HCT116 (cell line): ENCODE results near the gene ARHGAP42. TPM values are rescaled to one million over a fixed set of nuclear protein-coding genes. Genes with fewer than 3 reads are reported as not detected.

Experiments used
- ATAC-seq: fragments of 200-7000 bp; cut with Tn5 transposase; 2 replicates; pipeline ENCODE4 v1.9.1; 2020; ENCODE audit warnings: mild to moderate bottlenecking, moderate library complexity
- BruUV-seq: library from RNA; stranded (reverse); fragments of 400-500 nt; replicated peaks from 2 replicates; lab custom pipeline; 2021; lab: Mats Ljungman, UMichigan
- CTCF ChIA-PET: fragments of 300-600 bp; sonication (Branson Sonifier 250); formaldehyde crosslinking; loops from one replicate; lab custom pipeline; 2021; ENCODE audit warnings: antibody characterized with exemption; lab: Charles Lee
- POLR2A ChIA-PET: fragments of 300-600, 350-600 bp; sonication (Branson Sonifier 250); formaldehyde crosslinking; loops from one replicate; lab custom pipeline; 2021; ENCODE audit warnings: antibody characterized with exemption; lab: Charles Lee
- RAD21 ChIA-PET, 2 experiments: fragments of 300-600 bp; sonication (Branson Sonifier 250); formaldehyde crosslinking; loops; one replicate each; lab custom pipeline; 2023; ENCODE audit warnings: low total read pairs in 2 of 2; ENCODE audit not compliant: uncharacterized antibody in 2 of 2, unreplicated experiment in 2 of 2, low non-redundant PET in 1 of 2; lab: Charles Lee
- DNase-seq: peaks from one replicate; pipeline ENCODE4 v3.0.0-alpha.2; 2010; ENCODE audit warnings: low read depth, low spot score
- H2AFZ ChIP-seq: fragments of 200-600 bp; shearing (Covaris generic), sonication (generic); 2 replicates; pipeline ENCODE4 v1.6.1; 2017; ENCODE audit warnings: low read depth, mixed run types, mixed read lengths, antibody characterized with exemption, low read length; ENCODE audit not compliant: poor library complexity, severe bottlenecking
- H3K27ac ChIP-seq: 2 replicates; pipeline ENCODE4 v1.5.1; 2012; ENCODE audit warnings: low read depth, low read length
- H3K27me3 ChIP-seq: fragments of 200-600 bp; sonication (generic); 2 replicates; pipeline ENCODE4 v1.6.1; 2016; ENCODE audit warnings: mixed run types, low read length, mixed read lengths; ENCODE audit not compliant: insufficient read depth
- H3K36me3 ChIP-seq, 2 experiments: fragments of 200-500 bp in 1 of 2; fragments of 200-600 bp in 1 of 2; sonication (Bioruptor generic) in 1 of 2; sonication (generic) in 1 of 2; 2 replicates each; pipeline versions ENCODE4 v1.5.1 to v1.6.1; 2014 to 2016; ENCODE audit warnings: low read length in 2 of 2, inconsistent platforms in 1 of 2, mixed read lengths in 1 of 2, mixed run types in 1 of 2; ENCODE audit not compliant: insufficient read depth in 2 of 2, control insufficient read depth in 1 of 2
- H3K4me1 ChIP-seq, 2 experiments: fragments of 200-600 bp in 1 of 2; sonication (generic) in 1 of 2; 2 replicates each; pipeline versions ENCODE4 v1.5.1 to v1.6.1; 2012 to 2017; ENCODE audit warnings: low read length in 2 of 2, inconsistent platforms in 1 of 2, mild to moderate bottlenecking in 1 of 2, mixed read lengths in 1 of 2, mixed run types in 1 of 2, moderate library complexity in 1 of 2; ENCODE audit not compliant: insufficient read depth in 2 of 2, control insufficient read depth in 1 of 2
- H3K4me2 ChIP-seq: fragments of 200-600 bp; sonication (generic); 2 replicates; pipeline ENCODE4 v1.6.1; 2017; ENCODE audit warnings: mixed run types, low read length, mixed read lengths
- H3K4me3 ChIP-seq, 2 experiments: fragments of 200-600 bp in 1 of 2; sonication (generic) in 1 of 2; replicated peaks in 1 of 2; 2 replicates each; pipeline ENCODE4 v1.5.1; 2011 to 2016; ENCODE audit warnings: low read length in 2 of 2, control low read depth in 1 of 2, low read depth in 1 of 2, mild to moderate bottlenecking in 1 of 2, mixed read lengths in 1 of 2, mixed run types in 1 of 2
- H3K79me2 ChIP-seq: fragments of 200-600 bp; sonication (generic); 2 replicates; pipeline ENCODE4 v1.6.1; 2017; ENCODE audit warnings: mild to moderate bottlenecking, mixed run types, low read length, moderate library complexity, mixed read lengths; ENCODE audit not compliant: insufficient read depth
- H3K9ac ChIP-seq: fragments of 200-600 bp; sonication (generic); 2 replicates; pipeline ENCODE4 v1.6.1; 2016; ENCODE audit warnings: low read length, mixed read lengths
- H3K9me2 ChIP-seq: fragments of 200-600 bp; sonication (generic), shearing (Covaris generic); 2 replicates; pipeline ENCODE4 v1.6.1; 2017; ENCODE audit warnings: mixed run types, mild to moderate bottlenecking, moderate library complexity; ENCODE audit not compliant: insufficient read depth
- H3K9me3 ChIP-seq, 2 experiments: fragments of 200-500 bp in 1 of 2; fragments of 200-600 bp in 1 of 2; sonication (Bioruptor generic) in 1 of 2; sonication (generic) in 1 of 2; 2 replicates each; pipeline ENCODE4 v1.6.1; 2014 to 2017; ENCODE audit warnings: low read length in 2 of 2, mixed read lengths in 2 of 2, inconsistent platforms in 1 of 2, low read depth in 1 of 2, mild to moderate bottlenecking in 1 of 2, mixed run types in 1 of 2, moderate library complexity in 1 of 2; ENCODE audit not compliant: control insufficient read depth in 1 of 2, insufficient read depth in 1 of 2
- H4K20me1 ChIP-seq: fragments of 200-600 bp; sonication (generic), shearing (Covaris generic); 2 replicates; pipeline ENCODE4 v1.6.1; 2017; ENCODE audit warnings: mixed run types, mild to moderate bottlenecking, moderate library complexity; ENCODE audit not compliant: insufficient read depth
- CBX3 ChIP-seq: IDR thresholded peaks from 2 replicates; pipeline ENCODE4 v1.6.1; 2012; ENCODE audit warnings: low read depth
- CEBPB ChIP-seq: IDR thresholded peaks from 2 replicates; pipeline ENCODE4 v1.6.1; 2012; ENCODE audit warnings: low read depth
- ELF1 ChIP-seq: IDR thresholded peaks from 2 replicates; pipeline ENCODE4 v1.6.1; 2012; ENCODE audit warnings: low read depth, borderline replicate concordance
- EZH2 ChIP-seq: fragments of 200-600 bp; sonication (generic); IDR thresholded peaks from 2 replicates; pipeline ENCODE4 v1.6.1; 2017; ENCODE audit warnings: antibody characterized with exemption, mixed run types
- EZH2phosphoT487 ChIP-seq: fragments of 200-600 bp; IDR thresholded peaks from 2 replicates; pipeline ENCODE4 v1.6.1; 2018; ENCODE audit warnings: antibody characterized with exemption, borderline replicate concordance
- FOSL1 ChIP-seq: IDR thresholded peaks from 2 replicates; pipeline ENCODE4 v1.6.1; 2012; ENCODE audit warnings: low read depth
- POLR2A ChIP-seq: IDR thresholded peaks from 2 replicates; pipeline ENCODE4 v1.7.0; 2011; ENCODE audit warnings: borderline replicate concordance; ENCODE audit not compliant: insufficient read depth, insufficient read length; ENCODE audit errors: extremely low read depth
- POLR2AphosphoS5 ChIP-seq: IDR thresholded peaks from 2 replicates; pipeline ENCODE4 v1.6.1; 2011; ENCODE audit warnings: mild to moderate bottlenecking, low read depth, low read length, moderate library complexity
- RAD21 ChIP-seq: IDR thresholded peaks from 2 replicates; pipeline ENCODE4 v1.6.1; 2012; ENCODE audit warnings: low read depth, mild to moderate bottlenecking
- SIN3A ChIP-seq: IDR thresholded peaks from 2 replicates; pipeline ENCODE4 v1.6.1; 2012; ENCODE audit warnings: low read depth
- SP1 ChIP-seq: IDR thresholded peaks from 2 replicates; pipeline ENCODE4 v1.6.1; 2012; ENCODE audit warnings: low read depth
- TCF7L2 ChIP-seq: IDR thresholded peaks from 2 replicates; pipeline ENCODE4 v1.7.0; 2011; ENCODE audit warnings: borderline replicate concordance, inconsistent platforms; ENCODE audit not compliant: insufficient read depth, insufficient read length; ENCODE audit errors: extremely low read depth
- YY1 ChIP-seq: IDR thresholded peaks from 2 replicates; pipeline ENCODE4 v1.6.1; 2011; ENCODE audit warnings: low read length, low read depth, moderate library complexity, mild to moderate bottlenecking; ENCODE audit not compliant: insufficient replicate concordance; ENCODE audit errors: extremely low read depth
- ZNF274 ChIP-seq: fragments of 200-500 bp; sonication (Bioruptor generic); IDR thresholded peaks from 2 replicates; pipeline ENCODE4 v1.6.1; 2014; ENCODE audit warnings: mild to moderate bottlenecking, low read depth, low read length, inconsistent platforms
- intact Hi-C: fragments of 100-400 bp; cut with micrococcal nuclease; formaldehyde crosslinking; loops from 2 replicates; pipeline ENCODE4 v1.10.0; 2022
- total RNA-seq: library from RNA; stranded (reverse); gene quantifications from one replicate; pipeline ENCODE4 v1.2.1, GENCODE V29; 2021; ENCODE audit not compliant: unreplicated experiment
- TF ChIP-seq, protein P1 (sequence below): IDR thresholded peaks from 2 replicates; pipeline ENCODE4 v1.6.1; 2012
- TF ChIP-seq, protein P2 (sequence below), 3 experiments: fragments of 200-600 bp in 1 of 3; sonication (generic) in 1 of 3; IDR thresholded peaks in 2 of 3; conservative IDR thresholded peaks in 1 of 3; 2 replicates each; pipeline ENCODE4 v1.5.1; 2012 to 2017; ENCODE audit warnings: low read depth in 2 of 3, low read length in 2 of 3, antibody characterized with exemption in 1 of 3, borderline replicate concordance in 1 of 3, control low read depth in 1 of 3, mild to moderate bottlenecking in 1 of 3, mixed read lengths in 1 of 3, mixed run types in 1 of 3, moderate library complexity in 1 of 3; ENCODE audit not compliant: insufficient read depth in 1 of 3
- TF ChIP-seq, protein P3 (sequence below): IDR thresholded peaks from 2 replicates; pipeline ENCODE4 v1.6.1; 2012; ENCODE audit warnings: low read depth

ARHGAP42 gene
- total RNA-seq, 1 experiment from 2014 or later, result 12.3 TPM

DNA sequence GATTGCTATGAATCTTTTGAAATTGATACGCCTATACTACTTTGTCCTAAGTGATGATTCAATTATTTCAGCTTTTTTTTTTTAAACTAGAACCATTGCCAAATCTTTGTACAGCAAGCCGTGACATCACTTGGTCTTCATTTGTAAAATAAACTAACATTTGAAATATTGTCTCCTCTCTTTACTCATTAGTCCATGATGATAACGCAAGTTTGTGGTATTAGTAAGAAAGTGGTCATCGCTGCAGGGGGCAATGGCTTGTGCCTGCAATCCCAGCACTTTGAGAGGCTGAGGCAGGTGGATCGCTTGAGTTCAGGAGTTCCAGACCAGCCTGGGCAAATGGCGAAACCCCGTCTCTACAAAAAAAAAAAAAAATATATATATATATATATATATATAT is 12.9 kb upstream of the ARHGAP42 start:
- H3K9me3 ChIP-seq, result no peaks in the 10 kb centered on the region
- H3K27ac ChIP-seq, result no peak overlapping the region
- no peak overlapping the region for H2AFZ ChIP-seq
- no peak overlapping the region for H3K4me3 ChIP-seq
- TF ChIP-seq POLR2AphosphoS5, result no peak
- TF ChIP-seq CBX3, result no peak
- no peak for TF ChIP-seq ZNF274
- TF ChIP-seq SIN3A, result no peak
- no peak for TF ChIP-seq EZH2phosphoT487
- TF ChIP-seq, protein P1, sequence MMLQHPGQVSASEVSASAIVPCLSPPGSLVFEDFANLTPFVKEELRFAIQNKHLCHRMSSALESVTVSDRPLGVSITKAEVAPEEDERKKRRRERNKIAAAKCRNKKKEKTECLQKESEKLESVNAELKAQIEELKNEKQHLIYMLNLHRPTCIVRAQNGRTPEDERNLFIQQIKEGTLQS, result no peak
- TF ChIP-seq, protein P2, sequence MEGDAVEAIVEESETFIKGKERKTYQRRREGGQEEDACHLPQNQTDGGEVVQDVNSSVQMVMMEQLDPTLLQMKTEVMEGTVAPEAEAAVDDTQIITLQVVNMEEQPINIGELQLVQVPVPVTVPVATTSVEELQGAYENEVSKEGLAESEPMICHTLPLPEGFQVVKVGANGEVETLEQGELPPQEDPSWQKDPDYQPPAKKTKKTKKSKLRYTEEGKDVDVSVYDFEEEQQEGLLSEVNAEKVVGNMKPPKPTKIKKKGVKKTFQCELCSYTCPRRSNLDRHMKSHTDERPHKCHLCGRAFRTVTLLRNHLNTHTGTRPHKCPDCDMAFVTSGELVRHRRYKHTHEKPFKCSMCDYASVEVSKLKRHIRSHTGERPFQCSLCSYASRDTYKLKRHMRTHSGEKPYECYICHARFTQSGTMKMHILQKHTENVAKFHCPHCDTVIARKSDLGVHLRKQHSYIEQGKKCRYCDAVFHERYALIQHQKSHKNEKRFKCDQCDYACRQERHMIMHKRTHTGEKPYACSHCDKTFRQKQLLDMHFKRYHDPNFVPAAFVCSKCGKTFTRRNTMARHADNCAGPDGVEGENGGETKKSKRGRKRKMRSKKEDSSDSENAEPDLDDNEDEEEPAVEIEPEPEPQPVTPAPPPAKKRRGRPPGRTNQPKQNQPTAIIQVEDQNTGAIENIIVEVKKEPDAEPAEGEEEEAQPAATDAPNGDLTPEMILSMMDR (IDR thresholded peaks at IDR 0.05 in 2 of 3, conservative IDR thresholded peaks at IDR 0.05 in 1 of 3; ENCODE audit: borderline replicate concordance in 1 of 3, insufficient read depth in 1 of 3, low read depth in 2 of 3, low read length in 2 of 3), result no peak
- TF ChIP-seq CEBPB, result no peak
- TF ChIP-seq ELF1, result no peak
- TF ChIP-seq SP1, result no peak
- TF ChIP-seq FOSL1, result no peak
- TF ChIP-seq EZH2, result no peak
- no peak for TF ChIP-seq POLR2A
- TF ChIP-seq RAD21, result no peak
- TF ChIP-seq TCF7L2, result no peak
- TF ChIP-seq, protein P3, sequence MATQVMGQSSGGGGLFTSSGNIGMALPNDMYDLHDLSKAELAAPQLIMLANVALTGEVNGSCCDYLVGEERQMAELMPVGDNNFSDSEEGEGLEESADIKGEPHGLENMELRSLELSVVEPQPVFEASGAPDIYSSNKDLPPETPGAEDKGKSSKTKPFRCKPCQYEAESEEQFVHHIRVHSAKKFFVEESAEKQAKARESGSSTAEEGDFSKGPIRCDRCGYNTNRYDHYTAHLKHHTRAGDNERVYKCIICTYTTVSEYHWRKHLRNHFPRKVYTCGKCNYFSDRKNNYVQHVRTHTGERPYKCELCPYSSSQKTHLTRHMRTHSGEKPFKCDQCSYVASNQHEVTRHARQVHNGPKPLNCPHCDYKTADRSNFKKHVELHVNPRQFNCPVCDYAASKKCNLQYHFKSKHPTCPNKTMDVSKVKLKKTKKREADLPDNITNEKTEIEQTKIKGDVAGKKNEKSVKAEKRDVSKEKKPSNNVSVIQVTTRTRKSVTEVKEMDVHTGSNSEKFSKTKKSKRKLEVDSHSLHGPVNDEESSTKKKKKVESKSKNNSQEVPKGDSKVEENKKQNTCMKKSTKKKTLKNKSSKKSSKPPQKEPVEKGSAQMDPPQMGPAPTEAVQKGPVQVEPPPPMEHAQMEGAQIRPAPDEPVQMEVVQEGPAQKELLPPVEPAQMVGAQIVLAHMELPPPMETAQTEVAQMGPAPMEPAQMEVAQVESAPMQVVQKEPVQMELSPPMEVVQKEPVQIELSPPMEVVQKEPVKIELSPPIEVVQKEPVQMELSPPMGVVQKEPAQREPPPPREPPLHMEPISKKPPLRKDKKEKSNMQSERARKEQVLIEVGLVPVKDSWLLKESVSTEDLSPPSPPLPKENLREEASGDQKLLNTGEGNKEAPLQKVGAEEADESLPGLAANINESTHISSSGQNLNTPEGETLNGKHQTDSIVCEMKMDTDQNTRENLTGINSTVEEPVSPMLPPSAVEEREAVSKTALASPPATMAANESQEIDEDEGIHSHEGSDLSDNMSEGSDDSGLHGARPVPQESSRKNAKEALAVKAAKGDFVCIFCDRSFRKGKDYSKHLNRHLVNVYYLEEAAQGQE, result no peak
- no peak for TF ChIP-seq YY1
- TF ChIP-seq, all 23 proteins: peak for 0
- H3K79me2 ChIP-seq, result no peaks in the 10 kb centered on the region
- no peaks in the 10 kb centered on the region for H3K4me1 ChIP-seq
- no peaks in the 10 kb centered on the region for H3K27me3 ChIP-seq
- no peak overlapping the region for H3K4me2 ChIP-seq
- intact Hi-C loops, result no loop called here
- ChIA-PET CTCF (interaction anchor here (0.8 kb wide), 1 partner anchor 9 kb away, joined by 3 read pairs; no protein-coding TSS in a partner anchor), RAD21 (no interaction called here), POLR2A (no interaction called here)
- H3K9ac ChIP-seq, result no peak overlapping the region
- no peaks in the 10 kb centered on the region for H4K20me1 ChIP-seq
- no peak for DNase-seq
- H3K36me3 ChIP-seq, result no peaks in the 10 kb centered on the region
- no TSS peak for BruUV-seq
- H3K9me2 ChIP-seq, result no peaks in the 10 kb centered on the region
- no peak for ATAC-seq
